ENCODE results near the gene HSFX2. TPM values are rescaled to one million over a fixed set of nuclear protein-coding genes. Genes with fewer than 3 reads are reported as not detected.

The HSFX2 gene
- total RNA-seq, 1 experiment from 2014 or later: not detected

DNA sequence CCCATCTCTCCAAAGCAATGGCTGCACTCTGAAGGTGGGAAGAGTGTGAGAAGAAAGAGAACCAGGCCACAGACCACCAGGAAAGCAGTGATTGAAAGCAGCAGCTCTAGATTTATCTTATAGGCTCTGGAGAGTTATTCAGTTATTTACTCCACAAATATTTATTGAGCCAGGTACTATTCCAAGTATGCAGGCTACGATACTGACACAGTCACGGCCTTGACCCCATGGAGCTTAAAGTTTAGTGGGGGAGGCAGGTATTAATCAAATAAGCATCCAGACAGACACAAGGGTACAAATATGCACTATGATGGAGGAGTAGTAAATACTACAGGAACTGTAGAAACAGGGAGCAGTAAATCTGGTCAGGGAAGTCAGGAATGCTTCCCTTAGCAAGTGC is 33.7 kb upstream of the HSFX2 start:
- BruUV-seq (replicated peaks): no TSS peak
- Histone ChIP-seq H3K27ac (ENCODE audit: low read depth, low read length) (no peak overlapping the region), H3K9me2 (ENCODE audit: insufficient read depth) (no peaks in the 10 kb centered on the region), H3K79me2 (ENCODE audit: insufficient read depth, low read length) (peaks cover 22% of the 10 kb centered on the region), H3K27me3 (ENCODE audit: insufficient read depth, low read length) (no peaks in the 10 kb centered on the region), H3K9ac (ENCODE audit: low read length) (no peak overlapping the region), H3K36me3 (ENCODE audit: control insufficient read depth in 1 of 2, insufficient read depth in 2 of 2, low read length in 2 of 2) (no peaks in the 10 kb centered on the region; a peak in 1 of 4 replicates), H3K4me3 (replicated peaks in 1 of 2; ENCODE audit: low read depth in 1 of 2, low read length in 2 of 2) (no peak overlapping the region), H4K20me1 (ENCODE audit: insufficient read depth) (no peaks in the 10 kb centered on the region), H2AFZ (ENCODE audit: low read depth, low read length, poor library complexity, severe bottlenecking) (no peak overlapping the region), H3K9me3 (ENCODE audit: control insufficient read depth in 1 of 2, insufficient read depth in 1 of 2, low read depth in 1 of 2, low read length in 2 of 2) (no peaks in the 10 kb centered on the region), H3K4me2 (ENCODE audit: low read length) (no peak overlapping the region), H3K4me1 (ENCODE audit: control insufficient read depth in 1 of 2, insufficient read depth in 2 of 2, low read length in 2 of 2) (peaks cover 2 to 14% of the 10 kb centered on the region in 2 experiments; a peak in 2 of 4 replicates)
- ChIA-PET RAD21 (ENCODE audit: low non-redundant PET in 1 of 2, low total read pairs in 2 of 2, uncharacterized antibody in 2 of 2, unreplicated experiment in 2 of 2) (no interaction called here), POLR2A (no interaction called here), CTCF (no interaction called here)
- intact Hi-C loops (cut with micrococcal nuclease): no loop called here
- no peak for ATAC-seq
- DNase-seq (ENCODE audit: low read depth, low spot score): no peak
- TF ChIP-seq SP1 (IDR thresholded peaks at IDR 0.05; ENCODE audit: low read depth): no peak
- no peak for TF ChIP-seq ELF1 (IDR thresholded peaks at IDR 0.05; ENCODE audit: borderline replicate concordance, low read depth)
- TF ChIP-seq EGR1 (IDR thresholded peaks at IDR 0.05; ENCODE audit: low read depth): no peak
- TF ChIP-seq JUND (IDR thresholded peaks at IDR 0.05): no peak
- TF ChIP-seq ZFX (IDR thresholded peaks at IDR 0.05): no peak
- no peak for TF ChIP-seq CBX3 (IDR thresholded peaks at IDR 0.05; ENCODE audit: low read depth)

DNA sequence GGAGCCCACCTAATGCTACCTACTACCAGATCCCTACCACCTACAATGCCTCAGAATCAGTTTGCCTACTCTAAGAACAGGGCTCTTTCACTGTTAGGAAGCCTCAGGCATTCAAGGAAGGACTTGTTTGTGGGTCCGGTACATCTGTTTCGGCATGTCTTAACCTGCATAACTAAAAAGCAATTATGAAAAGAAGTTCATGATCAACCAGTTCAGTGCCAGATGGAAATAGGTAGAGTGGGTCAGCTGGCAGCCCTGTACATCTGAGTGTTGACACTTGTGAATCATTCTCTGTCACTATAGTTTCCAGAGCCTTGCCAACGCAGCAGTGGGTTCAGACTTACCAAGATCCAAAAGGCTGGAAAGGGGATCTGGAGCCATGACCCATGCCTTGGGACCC is 33.2 kb upstream of the HSFX2 start:
- no TSS peak for BruUV-seq (replicated peaks)
- no peaks in the 10 kb centered on the region for H3K27me3 ChIP-seq (ENCODE audit: insufficient read depth, low read length)
- no peaks in the 10 kb centered on the region; a peak in 1 of 4 replicates for H3K36me3 ChIP-seq (ENCODE audit: control insufficient read depth in 1 of 2, insufficient read depth in 2 of 2, low read length in 2 of 2)
- no peaks in the 10 kb centered on the region for H3K9me2 ChIP-seq (ENCODE audit: insufficient read depth)
- intact Hi-C loops (cut with micrococcal nuclease): no loop called here
- ATAC-seq (no peak), DNase-seq (ENCODE audit: low read depth, low spot score) (no peak)
- no peak overlapping the region for H3K27ac ChIP-seq (ENCODE audit: low read depth, low read length)
- ChIA-PET RAD21 (ENCODE audit: low non-redundant PET in 1 of 2, low total read pairs in 2 of 2, uncharacterized antibody in 2 of 2, unreplicated experiment in 2 of 2) (no interaction called here), POLR2A (no interaction called here), CTCF (no interaction called here)
- H3K4me1 ChIP-seq (ENCODE audit: control insufficient read depth in 1 of 2, insufficient read depth in 2 of 2, low read length in 2 of 2): peaks cover 2 to 14% of the 10 kb centered on the region in 2 experiments; a peak in 2 of 4 replicates
- H3K9me3 ChIP-seq (ENCODE audit: control insufficient read depth in 1 of 2, insufficient read depth in 1 of 2, low read depth in 1 of 2, low read length in 2 of 2): no peaks in the 10 kb centered on the region
- H3K9ac ChIP-seq (ENCODE audit: low read length): no peak overlapping the region
- H2AFZ ChIP-seq (ENCODE audit: low read depth, low read length, poor library complexity, severe bottlenecking): no peak overlapping the region
- H3K4me2 ChIP-seq (ENCODE audit: low read length): no peak overlapping the region
- H3K4me3 ChIP-seq (replicated peaks in 1 of 2; ENCODE audit: low read depth in 1 of 2, low read length in 2 of 2): no peak overlapping the region
- H3K79me2 ChIP-seq (ENCODE audit: insufficient read depth, low read length): peaks cover 24% of the 10 kb centered on the region
- H4K20me1 ChIP-seq (ENCODE audit: insufficient read depth): no peaks in the 10 kb centered on the region
- TF ChIP-seq CEBPB (IDR thresholded peaks at IDR 0.05; ENCODE audit: low read depth) (no peak), ELF1 (IDR thresholded peaks at IDR 0.05; ENCODE audit: borderline replicate concordance, low read depth) (no peak), JUND (IDR thresholded peaks at IDR 0.05) (no peak), RAD21 (IDR thresholded peaks at IDR 0.05; ENCODE audit: low read depth) (no peak), TCF7L2 (IDR thresholded peaks at IDR 0.05; ENCODE audit: borderline replicate concordance, extremely low read depth, insufficient read depth, insufficient read length) (no peak), ZNF274 (IDR thresholded peaks at IDR 0.05; ENCODE audit: low read depth, low read length) (no peak), EZH2 (IDR thresholded peaks at IDR 0.05) (no peak), EZH2phosphoT487 (IDR thresholded peaks at IDR 0.05; ENCODE audit: borderline replicate concordance) (no peak), EGR1 (IDR thresholded peaks at IDR 0.05; ENCODE audit: low read depth) (no peak), POLR2AphosphoS5 (IDR thresholded peaks at IDR 0.05; ENCODE audit: low read depth, low read length) (no peak), POLR2A (IDR thresholded peaks at IDR 0.05; ENCODE audit: borderline replicate concordance, extremely low read depth, insufficient read depth, insufficient read length) (no peak)
- TF ChIP-seq, protein P1, sequence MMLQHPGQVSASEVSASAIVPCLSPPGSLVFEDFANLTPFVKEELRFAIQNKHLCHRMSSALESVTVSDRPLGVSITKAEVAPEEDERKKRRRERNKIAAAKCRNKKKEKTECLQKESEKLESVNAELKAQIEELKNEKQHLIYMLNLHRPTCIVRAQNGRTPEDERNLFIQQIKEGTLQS (IDR thresholded peaks at IDR 0.05): no peak
- TF ChIP-seq, protein P2, sequence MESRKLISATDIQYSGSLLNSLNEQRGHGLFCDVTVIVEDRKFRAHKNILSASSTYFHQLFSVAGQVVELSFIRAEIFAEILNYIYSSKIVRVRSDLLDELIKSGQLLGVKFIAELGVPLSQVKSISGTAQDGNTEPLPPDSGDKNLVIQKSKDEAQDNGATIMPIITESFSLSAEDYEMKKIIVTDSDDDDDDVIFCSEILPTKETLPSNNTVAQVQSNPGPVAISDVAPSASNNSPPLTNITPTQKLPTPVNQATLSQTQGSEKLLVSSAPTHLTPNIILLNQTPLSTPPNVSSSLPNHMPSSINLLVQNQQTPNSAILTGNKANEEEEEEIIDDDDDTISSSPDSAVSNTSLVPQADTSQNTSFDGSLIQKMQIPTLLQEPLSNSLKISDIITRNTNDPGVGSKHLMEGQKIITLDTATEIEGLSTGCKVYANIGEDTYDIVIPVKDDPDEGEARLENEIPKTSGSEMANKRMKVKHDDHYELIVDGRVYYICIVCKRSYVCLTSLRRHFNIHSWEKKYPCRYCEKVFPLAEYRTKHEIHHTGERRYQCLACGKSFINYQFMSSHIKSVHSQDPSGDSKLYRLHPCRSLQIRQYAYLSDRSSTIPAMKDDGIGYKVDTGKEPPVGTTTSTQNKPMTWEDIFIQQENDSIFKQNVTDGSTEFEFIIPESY (IDR thresholded peaks at IDR 0.05; ENCODE audit: extremely low read depth, insufficient replicate concordance, low read length): no peak
- TF ChIP-seq, protein P3, sequence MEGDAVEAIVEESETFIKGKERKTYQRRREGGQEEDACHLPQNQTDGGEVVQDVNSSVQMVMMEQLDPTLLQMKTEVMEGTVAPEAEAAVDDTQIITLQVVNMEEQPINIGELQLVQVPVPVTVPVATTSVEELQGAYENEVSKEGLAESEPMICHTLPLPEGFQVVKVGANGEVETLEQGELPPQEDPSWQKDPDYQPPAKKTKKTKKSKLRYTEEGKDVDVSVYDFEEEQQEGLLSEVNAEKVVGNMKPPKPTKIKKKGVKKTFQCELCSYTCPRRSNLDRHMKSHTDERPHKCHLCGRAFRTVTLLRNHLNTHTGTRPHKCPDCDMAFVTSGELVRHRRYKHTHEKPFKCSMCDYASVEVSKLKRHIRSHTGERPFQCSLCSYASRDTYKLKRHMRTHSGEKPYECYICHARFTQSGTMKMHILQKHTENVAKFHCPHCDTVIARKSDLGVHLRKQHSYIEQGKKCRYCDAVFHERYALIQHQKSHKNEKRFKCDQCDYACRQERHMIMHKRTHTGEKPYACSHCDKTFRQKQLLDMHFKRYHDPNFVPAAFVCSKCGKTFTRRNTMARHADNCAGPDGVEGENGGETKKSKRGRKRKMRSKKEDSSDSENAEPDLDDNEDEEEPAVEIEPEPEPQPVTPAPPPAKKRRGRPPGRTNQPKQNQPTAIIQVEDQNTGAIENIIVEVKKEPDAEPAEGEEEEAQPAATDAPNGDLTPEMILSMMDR (IDR thresholded peaks at IDR 0.05 in 2 of 3, conservative IDR thresholded peaks at IDR 0.05 in 1 of 3; ENCODE audit: borderline replicate concordance in 1 of 3, insufficient read depth in 1 of 3, low read depth in 2 of 3, low read length in 2 of 3): no peak
